GM21786 (cell line): ENCODE results near the gene DOCK9.

Experiments
- ATAC-seq: cut with Tn5 transposase; IDR thresholded peaks from one replicate; pipeline ENCODE4 v1.9.1; 2021; ENCODE audit not compliant: unreplicated experiment

The DOCK9 gene

GRCh38 chr13:98856983-98857382, 120.9 kb downstream of the DOCK9 start:
- no peak for ATAC-seq

DNA sequence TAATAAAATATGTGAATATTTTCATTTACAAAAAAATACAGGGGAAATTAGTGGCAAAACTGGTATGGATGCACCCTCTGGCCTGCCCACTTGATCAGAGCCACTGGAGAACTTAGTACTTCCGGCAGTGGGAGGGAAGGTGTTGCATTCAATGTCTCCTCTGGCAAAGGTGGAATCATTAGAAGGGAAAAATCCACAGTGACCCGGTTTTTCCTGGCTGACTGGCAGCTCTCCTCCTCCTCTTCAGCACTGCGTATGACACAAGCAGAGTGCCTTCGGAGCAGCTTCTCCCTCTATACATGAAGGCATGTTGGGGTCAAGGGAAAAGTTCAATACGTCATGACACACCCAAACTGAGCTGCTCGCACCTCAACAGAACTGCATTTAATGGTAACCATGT, 123.4 kb downstream of the DOCK9 start:
- no peak for ATAC-seq

- peak; percentile 100 for ATAC-seq
These were observed 124.1 kb downstream of the DOCK9 start for GRCh38 chr13:98853771-98854221.

- no peak for ATAC-seq
These were observed 126.6 kb downstream of the DOCK9 start for GRCh38 chr13:98851276-98851675.

DNA sequence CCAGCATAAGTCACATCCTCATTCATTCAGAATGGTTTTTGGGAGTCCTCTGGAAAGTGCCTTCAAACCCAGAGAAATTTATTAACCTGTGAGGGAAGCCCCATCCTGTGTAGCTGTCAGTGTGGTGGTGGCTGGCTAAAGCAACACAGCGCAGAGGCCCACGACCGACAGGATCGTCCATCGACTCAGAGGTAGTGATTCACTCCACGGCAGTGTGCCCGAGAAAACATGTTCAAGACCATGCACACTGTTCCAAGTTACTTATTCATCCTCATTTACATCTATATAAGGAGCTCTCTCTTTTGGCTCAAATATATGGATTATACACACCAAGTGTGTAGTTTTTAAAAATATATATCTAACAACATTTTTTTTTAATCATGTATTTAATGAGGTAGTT, 129.1 kb downstream of the DOCK9 start:
- ATAC-seq = no peak

GRCh38 chr13:98847780-98848179, 130.1 kb downstream of the DOCK9 start:
- ATAC-seq = no peak

GRCh38 chr13:98846986-98847385, 130.9 kb downstream of the DOCK9 start:
- ATAC-seq = no peak

GRCh38 chr13:98846521-98846920, 131.3 kb downstream of the DOCK9 start:
- no peak for ATAC-seq

DNA sequence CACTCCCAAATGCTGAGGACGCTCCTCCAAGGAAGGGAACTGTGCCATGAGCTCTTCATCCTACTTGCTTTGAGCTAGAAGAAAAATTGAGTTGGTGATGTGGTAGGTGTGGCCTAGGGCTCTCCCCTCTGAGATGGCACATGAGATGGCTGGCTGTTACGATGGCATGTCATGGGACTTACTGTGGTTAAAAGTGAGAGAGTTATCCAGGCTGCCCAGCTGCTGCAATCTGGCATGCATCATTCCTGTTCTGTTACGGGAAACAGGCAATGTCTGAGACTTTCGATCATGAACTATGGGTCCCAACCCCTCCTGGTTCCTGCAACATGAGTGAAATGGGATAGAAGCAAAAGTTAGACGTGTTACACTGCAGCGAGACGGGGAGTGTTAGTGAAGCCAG, 132.1 kb downstream of the DOCK9 start:
- ATAC-seq = no peak

- ATAC-seq = no peak
These were observed 133.8 kb downstream of the DOCK9 start for GRCh38 chr13:98844021-98844420.

- no peak for ATAC-seq
These were observed 134.4 kb downstream of the DOCK9 start for GRCh38 chr13:98843482-98843877.

DNA sequence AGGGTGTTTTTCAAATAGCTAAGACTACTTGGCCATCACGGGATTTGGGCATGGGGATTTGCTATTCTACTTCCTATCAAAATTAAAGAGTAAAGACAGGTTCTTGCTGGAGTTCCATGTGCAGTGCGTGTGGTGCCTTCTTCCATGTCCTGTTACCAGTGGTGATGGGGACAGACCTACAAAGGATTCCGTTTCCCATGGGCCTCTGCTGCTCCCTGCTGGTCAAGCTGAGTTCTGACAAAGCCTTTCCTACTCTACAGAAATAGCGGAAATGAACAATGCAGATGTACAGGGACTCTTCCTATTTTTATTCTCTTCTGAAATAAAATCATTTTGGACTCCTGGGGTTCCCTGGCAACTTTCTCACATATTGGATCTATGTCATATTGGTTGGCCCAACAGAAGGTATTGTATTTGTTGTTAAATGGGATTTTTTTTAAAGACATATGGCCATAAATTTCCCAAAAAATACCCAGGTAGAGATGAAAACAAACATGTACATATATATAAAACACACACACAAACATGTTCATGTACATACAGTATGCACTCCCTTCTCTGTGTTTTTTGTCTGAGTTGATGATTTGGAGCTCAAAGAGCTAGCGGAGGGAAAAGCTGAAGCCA, 134.9 kb downstream of the DOCK9 start:
- ATAC-seq = peak; percentile 85

DNA sequence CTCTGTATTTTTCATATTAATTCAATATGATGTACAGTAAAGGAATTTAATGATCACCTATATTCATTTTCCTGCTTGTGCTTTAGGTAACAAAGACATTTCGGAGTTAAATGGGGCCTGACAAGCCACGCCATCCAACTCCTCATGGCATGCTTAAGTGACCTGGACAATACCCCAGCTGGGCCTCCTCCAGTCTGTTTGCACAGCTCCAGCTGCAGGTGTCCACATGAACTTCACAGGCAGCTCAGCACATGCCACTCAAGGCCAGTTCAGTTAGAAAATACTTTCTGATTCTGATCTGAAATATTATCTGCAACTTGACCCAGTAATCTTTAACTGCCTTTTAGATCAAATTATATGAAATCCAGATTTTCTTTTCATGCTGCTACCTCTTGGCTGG, 135.8 kb downstream of the DOCK9 start:
- ATAC-seq = no peak

DNA sequence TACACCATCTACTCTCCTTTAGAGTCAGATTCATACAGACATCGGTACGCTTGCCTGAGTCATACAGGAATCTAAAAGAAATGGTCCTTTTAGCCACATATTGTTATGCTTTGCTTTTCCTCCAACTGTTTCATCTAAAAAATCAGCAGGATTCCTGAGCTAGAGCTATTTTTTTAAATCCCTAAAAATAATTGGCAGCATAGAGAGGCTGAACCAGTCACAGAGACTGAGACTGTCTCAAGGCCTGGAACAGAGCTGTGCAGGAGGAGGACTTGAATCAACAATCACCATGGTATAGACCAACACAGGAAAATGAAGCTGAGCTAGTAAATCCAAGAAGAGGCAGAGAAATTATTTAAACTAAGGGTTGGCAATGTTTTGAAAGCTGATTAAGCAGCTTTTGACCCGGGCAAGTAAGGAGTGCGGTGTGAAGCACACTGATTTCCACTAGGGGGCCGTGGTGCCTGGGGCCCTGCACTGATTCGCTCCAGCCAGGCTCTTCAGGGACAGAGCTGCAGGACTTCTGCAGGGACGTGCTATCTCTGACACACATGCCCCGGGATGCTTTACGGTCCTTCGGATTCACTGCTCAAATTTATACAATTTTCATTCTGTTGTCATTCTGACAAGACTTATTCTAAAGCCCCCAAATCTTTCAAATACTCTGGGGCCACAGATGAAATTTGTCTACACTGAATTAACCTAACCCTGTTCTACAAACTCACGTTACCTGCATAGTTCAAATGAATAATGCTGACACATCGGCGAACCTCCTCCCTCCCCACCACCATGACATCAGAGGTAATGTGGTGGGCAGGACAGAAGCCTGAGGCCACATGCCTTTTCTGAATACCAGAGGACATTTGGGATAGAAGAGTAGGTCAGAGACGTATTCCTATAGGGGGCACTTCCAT, 137.8 kb downstream of the DOCK9 start:
- peak; percentile 94 for ATAC-seq

GRCh38 chr13:98838776-98839175, 139.1 kb downstream of the DOCK9 start:
- no peak for ATAC-seq

DNA sequence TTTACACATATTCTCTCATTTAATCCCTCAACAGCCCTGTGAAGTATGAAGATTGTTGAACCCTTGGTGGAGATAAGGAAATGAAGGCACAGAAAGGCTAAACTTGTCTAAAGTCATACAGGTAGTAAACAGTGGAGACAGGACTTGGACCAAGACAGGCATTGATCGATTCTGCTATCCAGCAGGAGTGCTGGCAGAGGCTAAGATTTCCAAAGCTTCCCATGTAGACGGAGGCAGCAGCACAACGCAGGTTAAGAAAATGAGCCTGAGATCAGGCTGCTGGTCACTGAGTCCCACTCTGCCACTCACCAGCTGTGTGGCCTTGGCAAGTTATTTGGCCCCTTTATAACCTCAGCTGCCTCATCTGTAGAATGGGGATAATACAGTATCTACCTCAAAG, 140.0 kb downstream of the DOCK9 start:
- no peak for ATAC-seq

- ATAC-seq = no peak
These were observed 142.7 kb downstream of the DOCK9 start for GRCh38 chr13:98835156-98835555.

DNA sequence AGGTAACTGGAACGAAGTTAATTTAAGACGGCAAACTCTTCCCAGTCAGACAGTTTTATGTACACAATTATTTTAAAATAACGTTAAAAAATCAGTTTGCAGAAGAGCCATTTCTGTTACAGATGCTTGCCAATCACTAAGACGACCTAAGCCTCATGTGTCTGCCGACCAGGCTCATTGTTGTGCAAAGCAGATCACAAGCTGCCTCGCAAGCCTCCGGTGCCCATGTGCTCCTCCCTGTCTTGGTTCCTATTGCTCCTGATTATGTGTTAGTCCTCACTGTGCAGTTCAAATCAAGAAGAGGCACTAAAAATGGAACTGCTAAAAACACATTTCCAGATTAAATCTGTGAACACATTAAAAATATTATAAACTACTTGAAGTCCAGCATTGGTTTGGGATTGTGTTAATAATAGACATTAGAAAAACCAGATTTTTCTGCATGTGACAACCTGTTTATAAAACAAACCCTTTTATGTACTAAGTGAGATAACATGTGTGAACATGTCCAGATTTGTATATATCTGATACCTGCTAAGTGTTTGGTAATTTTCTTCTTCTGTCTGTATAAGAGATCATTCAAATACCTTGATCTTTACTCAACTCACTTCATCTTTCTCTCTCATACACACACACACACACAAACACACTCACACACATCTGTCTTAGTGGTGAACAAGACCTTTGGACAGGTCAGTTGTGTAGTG, 143.5 kb downstream of the DOCK9 start:
- no peak for ATAC-seq

GRCh38 chr13:98831236-98831635, 146.6 kb downstream of the DOCK9 start:
- ATAC-seq = no peak

GRCh38 chr13:98829541-98829940, 148.3 kb downstream of the DOCK9 start:
- no peak for ATAC-seq

DNA sequence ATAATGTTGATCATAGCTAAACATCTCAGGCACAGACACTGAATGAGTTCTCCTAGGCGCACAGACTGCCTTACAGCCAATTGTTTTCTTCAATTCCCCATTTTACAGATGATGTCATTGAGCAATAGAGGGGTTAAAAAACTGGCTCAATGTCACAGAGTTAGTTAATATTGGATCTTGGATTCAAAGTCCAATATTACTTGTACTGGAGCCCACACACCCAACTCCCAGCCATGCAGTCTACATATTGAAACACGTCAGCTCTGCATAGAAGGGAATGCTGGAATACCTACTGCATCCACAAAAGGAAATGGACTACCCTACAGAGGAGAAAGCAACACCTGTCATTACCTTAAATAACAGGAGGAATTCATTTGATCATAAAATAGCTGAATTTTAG, 149.2 kb downstream of the DOCK9 start:
- ATAC-seq = no peak

- no peak for ATAC-seq
These were observed 150.4 kb downstream of the DOCK9 start for GRCh38 chr13:98827449-98827848.
